GM23338 (cell line): Measurements from ENCODE around the gene RNF19B.
"Not testable (repeated sequence)": the region's sequence is repeated elsewhere in the genome, so short reads cannot be mapped to it uniquely, and the experiment has no call there.

ENCODE experiments used
- EZH2 ChIP-seq: fragments of 200-600 bp; sonication (generic); IDR thresholded peaks from one replicate; pipeline ENCODE4 v1.8.0; 2017; ENCODE audit warnings: antibody characterized with exemption, mild to moderate bottlenecking, low read depth; ENCODE audit not compliant: unreplicated experiment
- POLR2AphosphoS5 ChIP-seq: IDR thresholded peaks from 2 replicates; pipeline ENCODE4 v1.6.1; 2016; ENCODE audit warnings: antibody characterized with exemption, low read depth
- TF ChIP-seq, protein P1 (sequence below): IDR thresholded peaks from one replicate; pipeline ENCODE4 v1.6.1; 2018; ENCODE audit warnings: antibody characterized with exemption; ENCODE audit not compliant: unreplicated experiment

DNA sequence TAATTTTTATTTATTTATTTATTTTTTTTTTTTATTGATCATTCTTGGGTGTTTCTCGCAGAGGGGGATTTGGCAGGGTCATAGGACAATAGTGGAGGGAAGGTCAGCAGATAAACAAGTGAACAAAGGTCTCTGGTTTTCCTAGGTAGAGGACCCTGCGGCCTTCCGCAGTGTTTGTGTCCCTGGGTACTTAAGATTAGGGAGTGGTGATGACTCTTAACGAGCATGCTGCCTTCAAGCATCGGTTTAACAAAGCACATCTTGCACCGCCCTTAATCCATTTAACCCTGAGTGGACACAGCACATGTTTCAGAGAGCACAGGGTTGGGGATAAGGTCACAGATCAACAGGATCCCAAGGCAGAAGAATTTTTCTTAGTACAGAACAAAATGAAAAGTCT, 8.8 kb upstream of the RNF19B start:
- TF ChIP-seq, protein P1, sequence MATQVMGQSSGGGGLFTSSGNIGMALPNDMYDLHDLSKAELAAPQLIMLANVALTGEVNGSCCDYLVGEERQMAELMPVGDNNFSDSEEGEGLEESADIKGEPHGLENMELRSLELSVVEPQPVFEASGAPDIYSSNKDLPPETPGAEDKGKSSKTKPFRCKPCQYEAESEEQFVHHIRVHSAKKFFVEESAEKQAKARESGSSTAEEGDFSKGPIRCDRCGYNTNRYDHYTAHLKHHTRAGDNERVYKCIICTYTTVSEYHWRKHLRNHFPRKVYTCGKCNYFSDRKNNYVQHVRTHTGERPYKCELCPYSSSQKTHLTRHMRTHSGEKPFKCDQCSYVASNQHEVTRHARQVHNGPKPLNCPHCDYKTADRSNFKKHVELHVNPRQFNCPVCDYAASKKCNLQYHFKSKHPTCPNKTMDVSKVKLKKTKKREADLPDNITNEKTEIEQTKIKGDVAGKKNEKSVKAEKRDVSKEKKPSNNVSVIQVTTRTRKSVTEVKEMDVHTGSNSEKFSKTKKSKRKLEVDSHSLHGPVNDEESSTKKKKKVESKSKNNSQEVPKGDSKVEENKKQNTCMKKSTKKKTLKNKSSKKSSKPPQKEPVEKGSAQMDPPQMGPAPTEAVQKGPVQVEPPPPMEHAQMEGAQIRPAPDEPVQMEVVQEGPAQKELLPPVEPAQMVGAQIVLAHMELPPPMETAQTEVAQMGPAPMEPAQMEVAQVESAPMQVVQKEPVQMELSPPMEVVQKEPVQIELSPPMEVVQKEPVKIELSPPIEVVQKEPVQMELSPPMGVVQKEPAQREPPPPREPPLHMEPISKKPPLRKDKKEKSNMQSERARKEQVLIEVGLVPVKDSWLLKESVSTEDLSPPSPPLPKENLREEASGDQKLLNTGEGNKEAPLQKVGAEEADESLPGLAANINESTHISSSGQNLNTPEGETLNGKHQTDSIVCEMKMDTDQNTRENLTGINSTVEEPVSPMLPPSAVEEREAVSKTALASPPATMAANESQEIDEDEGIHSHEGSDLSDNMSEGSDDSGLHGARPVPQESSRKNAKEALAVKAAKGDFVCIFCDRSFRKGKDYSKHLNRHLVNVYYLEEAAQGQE = not testable (repeated sequence)
- not testable (repeated sequence) for TF ChIP-seq EZH2, POLR2AphosphoS5
